Measurements from ENCODE around the gene TLE3.

TLE3 gene

DNA sequence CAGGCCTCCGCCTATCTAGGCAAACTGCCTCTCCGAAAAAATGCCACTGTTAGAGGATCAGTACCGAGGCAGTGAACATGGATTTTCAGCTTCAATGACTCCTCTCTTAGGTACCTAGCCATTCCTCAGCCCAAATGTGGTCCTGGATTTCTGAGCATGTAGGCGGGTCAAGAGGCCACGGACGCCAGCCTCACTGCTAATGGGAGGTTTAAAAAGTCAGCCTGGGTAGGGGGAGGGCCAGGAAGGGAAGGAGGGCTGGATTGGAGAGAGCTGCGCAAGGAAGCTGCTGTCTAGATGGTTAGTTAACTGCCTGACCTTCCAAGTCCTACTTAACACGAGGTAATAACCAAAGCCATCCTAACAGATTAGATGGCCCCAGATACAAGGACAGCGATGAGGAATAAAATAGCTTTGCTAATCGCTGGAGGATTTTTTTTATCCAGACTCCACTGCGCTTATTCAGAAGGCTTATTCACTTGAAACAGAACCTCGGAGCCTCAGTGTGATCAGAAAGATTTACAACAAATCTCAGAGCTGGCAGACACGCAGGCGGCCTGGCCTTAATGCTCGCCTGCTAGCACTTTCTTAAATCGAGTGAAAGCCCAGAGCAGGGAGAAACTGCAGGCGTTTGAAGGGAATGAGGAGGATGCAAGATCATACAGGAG, 34.3 kb downstream of the TLE3 start:
- DNase-seq (ENCODE audit: low read depth in 3 of 3, low spot score in 1 of 3) = no peak

DNA sequence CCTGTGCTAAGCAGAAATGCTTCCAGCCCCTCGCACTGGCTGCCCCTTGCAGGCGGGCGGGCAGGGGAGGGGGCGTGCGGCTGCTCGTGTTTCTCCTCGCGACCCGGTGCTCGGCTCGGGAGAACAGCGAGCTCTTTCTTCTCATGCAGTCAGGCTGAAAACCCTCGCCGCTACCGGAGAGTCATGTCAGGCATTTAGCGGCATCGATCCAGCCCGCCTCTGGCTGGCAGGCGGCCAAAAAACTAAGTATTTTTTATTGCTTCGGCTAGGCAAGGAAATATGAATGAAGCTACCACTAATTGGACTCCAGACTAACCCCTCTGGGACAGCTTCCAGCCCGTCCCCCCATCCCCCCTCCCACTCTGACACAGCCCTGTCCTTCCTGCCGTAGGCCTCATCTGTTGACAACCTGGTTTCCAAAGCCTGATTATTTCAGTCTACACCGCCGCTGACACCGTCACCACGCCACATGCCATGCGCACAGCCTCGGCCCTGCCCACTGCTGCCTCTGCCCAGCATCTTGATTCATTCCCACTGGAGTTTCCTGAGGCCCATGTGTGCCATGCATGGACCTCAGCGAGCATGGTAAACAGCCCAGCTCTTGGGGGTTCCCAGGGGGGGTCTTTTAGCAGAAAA, 35.3 kb downstream of the TLE3 start:
- no peak for DNase-seq (ENCODE audit: low read depth in 3 of 3, low spot score in 1 of 3)

DNA sequence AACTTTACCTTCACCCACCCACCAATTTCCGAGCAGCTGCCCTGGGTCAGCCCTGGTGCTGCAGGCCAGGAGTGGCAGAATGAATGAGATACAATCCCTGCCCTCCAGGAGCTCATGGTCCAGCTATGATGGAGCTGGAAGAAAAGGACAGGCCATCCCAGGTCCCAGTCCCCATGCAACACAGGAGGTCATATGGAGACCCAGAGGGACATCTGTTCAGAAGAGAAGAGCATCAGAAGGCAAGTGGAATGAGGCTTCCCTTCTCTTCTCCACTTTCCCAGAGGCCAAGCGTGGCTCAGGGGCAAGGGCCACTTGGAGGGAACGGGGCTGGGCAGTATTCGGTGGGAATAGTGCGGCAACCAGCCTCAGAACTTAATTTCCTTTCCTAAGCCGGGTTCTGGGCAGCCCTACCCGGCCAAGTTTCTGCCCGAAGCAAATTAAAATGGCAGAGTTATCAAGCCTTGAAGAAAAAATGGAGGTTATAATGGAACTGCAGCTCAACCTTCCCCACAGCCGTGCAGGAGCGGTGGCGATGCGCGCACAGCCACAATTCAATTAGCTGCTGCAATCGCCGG, 35.9 kb downstream of the TLE3 start:
- DNase-seq (ENCODE audit: low read depth in 3 of 3, low spot score in 1 of 3) = no peak

DNA sequence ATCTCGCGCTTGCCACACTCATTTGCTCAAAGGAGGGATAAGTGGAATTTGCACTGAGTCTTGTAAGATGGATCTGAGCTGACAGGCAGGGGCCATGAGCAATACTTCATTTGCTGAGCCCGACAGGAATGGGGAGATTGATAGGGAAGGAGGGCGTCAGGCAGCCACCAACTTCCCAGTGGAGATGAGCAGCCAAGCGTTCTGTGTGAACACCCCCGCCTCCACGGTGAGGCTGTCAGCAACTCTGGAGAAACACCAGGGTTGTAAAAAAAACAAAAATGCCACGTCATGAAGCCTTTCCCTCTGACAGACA, 36.8 kb downstream of the TLE3 start:
- DNase-seq (ENCODE audit: low read depth in 3 of 3, low spot score in 1 of 3) = no peak

DNA sequence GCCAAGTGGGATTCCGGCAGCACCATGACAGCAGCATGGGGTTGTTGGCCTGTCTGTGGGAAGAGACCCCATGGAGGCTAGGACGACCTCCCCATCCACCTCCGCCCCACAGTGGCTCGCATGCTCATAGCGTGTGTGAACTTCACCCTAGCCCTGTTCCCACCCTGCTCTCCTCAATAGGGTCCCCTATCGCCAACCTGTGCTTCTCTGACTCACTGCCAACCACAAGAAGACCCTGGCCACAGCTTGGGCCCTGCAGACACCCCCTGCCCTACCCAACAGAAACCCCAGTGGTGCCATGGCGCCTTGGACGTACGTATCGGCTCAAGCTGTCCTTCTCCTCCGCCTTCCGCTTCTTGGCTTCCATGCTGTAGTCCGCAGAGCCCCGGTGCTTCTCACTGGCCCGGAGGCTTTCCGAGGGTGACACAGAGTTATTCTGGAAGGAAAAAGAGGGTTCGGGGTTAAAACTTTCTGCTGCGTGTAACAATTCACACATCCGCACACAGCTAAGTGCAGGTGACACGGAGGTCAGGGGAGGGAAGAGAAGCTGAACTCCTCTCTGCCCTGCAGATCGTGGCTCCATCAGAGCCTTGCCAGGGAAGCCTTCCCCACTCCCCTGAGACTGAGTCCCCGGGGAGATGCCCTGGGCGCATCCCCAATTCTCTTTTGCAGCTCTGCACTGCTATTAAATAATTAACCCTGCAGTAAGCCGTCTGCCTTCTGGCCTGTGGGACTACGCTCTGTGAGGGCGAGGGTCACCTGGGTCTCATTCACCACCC, 37.3 kb downstream of the TLE3 start:
- DNase-seq (ENCODE audit: low read depth in 3 of 3, low spot score in 1 of 3) = no peak

DNA sequence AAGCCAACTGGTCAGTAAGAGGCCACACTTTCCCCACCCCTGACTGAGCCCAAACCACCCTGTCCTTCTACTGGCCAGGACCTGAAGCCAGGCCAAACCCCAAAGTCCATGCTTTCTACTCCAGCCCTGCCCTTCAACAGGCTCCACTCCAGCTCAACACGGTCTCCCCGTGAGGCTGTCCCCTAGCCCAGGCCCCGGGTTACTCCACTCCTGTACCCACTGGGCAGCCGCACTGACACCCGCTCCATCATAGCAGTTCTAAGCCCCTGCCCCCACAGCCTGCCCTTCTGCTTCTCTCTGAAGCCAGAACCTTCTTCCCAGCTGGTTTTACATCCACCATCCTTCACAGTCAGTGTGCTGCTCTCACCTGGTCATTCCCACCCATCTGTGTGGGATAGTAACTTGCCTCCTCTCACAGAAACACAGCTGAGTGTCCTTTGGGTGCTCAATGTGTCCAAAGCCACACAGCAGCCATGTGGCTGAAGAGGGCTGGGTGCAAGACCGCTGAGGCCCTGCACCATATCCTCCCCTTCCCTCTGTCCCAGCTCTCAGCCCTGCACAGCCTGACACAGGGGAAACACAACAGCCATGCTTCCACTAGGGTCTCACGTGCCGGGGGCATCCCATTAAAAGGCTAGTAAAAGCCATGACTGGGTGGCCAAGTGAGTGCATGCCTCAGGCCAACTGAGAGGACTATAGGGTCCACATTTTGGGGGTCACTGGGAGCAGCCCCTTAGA, 38.1 kb downstream of the TLE3 start:
- no peak for DNase-seq (ENCODE audit: low read depth in 3 of 3, low spot score in 1 of 3)

DNA sequence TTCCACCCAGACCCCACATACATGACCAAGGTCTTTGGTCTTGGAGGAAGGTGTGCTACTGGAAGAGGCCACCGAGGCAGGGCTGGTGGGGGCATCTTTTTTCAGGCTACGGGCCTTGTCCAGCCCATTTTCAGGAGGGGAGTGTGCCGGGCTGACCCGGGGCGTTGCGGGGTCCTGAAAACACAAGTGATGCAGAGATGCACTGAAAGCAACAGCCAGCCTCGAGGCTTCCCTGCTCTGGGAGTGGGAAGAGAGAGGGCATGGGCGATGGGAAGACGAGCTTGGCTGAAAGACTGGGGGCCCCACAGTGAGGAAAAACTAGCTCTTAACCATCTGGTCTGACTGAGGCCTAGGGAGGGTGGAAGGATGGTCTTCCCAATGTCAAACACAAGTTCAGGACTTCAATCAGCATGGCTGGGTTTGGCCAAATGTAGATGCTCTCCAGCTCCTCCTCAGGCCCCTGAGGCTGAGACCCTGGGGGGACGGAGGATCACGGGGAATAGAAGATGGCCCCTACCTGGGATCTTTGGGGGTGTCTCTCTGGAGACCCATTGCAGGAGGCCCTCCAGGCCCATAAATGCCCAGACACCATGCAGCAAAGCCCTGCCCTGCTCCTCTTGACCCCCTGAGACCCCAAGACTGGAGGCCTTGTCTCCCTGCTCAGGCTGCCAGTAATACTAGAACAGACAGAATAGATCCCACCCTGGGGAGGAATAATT, 38.9 kb downstream of the TLE3 start:
- no peak for DNase-seq (ENCODE audit: low read depth in 3 of 3, low spot score in 1 of 3)

DNA sequence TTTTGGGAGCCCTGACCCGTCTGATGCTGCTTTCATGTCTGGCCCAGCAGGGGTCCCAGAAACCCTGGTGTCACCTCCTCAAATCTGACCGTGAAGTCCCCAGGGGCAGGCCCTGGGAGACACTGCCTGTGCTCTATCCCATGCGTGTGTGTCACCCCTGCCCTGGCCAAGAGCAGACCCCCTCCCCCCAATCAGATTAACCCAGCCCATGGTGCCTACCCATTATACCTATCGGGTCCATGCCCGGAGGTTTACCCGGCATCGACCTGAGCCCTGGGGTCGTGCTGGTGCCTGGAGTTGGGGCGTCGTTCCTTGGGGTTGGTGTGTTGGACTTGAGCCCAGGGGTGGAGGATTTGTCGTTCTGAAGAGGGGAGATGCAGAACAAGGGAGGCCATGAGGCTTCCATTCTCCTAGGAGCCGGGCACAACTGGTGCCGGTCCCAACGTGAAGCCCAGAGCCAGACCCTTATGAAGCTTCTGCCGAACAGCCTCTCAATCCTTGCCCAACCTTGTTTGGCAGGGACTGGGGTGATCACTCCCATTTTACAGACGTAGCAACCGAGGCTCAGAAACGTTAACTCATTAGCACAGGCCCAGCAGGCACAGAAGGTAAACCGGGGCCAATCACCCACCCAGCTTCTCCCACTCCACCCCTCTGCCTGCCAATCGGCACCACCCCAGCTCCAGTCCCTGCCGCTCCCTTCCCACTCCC, 39.6 kb downstream of the TLE3 start:
- no peak for DNase-seq (ENCODE audit: low read depth in 3 of 3, low spot score in 1 of 3)

DNA sequence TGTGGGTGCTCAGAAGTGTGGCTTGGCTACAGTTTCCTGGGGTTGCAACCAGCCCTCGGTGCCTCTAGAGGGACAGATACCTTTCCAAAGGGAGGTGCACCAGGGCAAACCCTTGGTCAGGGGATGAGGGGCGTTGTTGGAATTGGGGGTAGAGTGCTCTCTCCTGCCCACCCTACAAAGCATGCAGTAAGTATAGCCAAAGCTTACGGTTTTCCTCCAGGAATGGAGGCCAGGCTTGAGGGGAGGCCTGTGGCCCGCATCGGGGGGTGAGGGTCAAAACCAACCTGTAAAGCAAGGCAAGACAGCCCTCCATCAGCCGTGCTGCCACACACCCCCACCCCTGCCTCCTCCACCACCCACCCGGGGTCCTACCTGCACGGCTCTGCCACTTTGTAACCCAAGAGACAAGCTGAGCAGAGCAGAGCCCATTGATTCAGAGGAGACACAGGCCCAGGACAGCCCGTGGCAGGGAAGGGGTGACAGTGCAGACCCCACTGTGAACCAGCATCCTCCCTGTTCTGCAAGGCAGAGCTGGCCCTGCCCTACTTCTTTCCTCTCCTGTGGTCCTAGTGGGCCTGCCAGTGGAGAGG, 41.5 kb downstream of the TLE3 start:
- no peak for DNase-seq (ENCODE audit: low read depth in 3 of 3, low spot score in 1 of 3)

DNA sequence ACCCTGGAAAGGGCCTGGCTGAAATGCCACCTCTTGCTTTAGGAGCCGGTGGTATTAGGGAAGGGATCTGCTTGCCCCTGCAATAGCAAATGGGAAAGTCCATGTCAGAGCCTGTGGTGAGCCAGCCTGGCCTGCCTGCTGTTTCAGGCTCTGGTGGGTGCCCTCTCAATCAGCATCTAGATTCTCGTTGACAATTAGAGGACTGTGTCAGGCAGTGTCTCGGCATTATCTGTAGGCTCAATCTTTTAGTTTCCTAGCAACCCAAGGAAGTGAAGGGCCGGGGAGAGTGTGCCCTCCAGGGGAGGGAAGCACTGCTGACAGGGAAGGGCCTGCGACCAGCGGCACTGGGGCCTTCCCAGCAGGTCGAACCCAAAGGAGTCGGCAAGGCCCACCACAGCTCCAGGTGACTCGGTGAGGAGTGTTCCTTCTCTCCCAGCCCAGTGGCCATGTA, 42.1 kb downstream of the TLE3 start:
- DNase-seq (ENCODE audit: low read depth in 3 of 3, low spot score in 1 of 3) = no peak

DNA sequence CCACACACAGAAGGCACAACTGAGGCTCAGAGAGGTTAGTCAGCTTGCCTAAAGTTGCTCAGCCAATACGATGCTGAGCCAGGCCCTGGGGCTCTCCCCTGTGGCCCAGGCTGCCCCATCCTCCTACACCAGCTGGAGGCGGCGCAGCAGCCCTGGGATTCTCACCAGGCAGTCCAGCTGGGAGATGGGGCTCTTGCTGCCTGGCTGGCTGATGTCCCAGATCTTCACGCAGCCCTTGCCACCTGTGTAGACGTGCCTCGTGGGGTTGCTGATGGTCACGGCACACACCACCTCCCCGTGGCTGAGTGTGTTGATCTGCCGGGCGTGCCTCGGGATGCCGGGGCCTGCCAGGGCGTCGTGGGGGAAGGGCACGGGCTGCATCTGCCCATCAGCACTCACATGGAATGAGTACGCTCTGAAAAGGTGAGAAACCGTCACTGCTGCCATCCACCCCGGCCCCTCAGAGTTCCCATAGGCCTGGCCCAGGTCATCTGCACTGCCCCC, 42.8 kb downstream of the TLE3 start:
- DNase-seq (ENCODE audit: low read depth in 3 of 3, low spot score in 1 of 3) = no peak

DNA sequence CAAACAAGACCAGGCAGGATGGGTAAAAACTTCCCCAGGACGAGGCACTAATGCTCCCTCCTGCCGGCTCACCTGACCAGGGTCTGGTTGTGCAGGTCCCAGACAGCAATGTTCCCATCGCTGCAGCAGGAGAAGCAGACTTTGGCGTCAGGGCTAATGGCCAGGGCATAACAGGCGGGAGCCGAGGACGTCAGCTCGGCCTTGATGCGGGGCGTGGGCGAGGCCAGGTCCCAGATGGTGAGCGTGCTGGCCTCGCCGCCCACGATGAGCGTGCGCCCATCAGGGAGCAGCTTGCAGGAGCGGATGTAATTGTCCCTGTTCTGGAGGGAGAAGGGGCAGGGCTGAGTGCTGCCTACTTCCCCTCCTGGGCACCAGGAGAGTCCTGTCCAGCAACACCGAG, 43.4 kb downstream of the TLE3 start:
- DNase-seq (ENCODE audit: low read depth in 3 of 3, low spot score in 1 of 3) = no peak

DNA sequence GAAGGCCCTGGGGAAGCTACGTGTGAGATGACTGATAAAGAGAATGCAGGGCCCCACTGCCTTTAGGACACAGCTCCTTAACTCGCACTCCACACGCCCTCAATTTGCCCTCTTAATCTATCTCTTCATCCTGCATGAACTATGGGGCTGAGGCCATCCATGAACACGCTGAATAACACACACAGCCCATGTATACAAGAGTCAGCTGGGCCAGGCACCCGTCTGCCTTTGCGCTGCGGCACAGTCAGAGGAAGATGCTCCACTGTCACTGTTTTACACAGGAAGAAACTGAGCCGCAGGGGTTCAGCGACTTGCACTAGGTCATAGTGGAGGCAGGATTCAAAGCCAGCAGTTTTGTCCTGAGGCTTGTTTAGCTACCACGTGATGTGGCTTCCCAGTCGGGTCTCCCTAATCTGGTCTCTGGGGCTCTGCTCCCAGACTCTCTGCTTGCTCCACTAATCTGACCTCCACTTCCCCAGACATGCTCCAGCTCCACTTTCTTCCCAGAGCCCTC, 43.9 kb downstream of the TLE3 start:
- no peak for DNase-seq (ENCODE audit: low read depth in 3 of 3, low spot score in 1 of 3)

DNA sequence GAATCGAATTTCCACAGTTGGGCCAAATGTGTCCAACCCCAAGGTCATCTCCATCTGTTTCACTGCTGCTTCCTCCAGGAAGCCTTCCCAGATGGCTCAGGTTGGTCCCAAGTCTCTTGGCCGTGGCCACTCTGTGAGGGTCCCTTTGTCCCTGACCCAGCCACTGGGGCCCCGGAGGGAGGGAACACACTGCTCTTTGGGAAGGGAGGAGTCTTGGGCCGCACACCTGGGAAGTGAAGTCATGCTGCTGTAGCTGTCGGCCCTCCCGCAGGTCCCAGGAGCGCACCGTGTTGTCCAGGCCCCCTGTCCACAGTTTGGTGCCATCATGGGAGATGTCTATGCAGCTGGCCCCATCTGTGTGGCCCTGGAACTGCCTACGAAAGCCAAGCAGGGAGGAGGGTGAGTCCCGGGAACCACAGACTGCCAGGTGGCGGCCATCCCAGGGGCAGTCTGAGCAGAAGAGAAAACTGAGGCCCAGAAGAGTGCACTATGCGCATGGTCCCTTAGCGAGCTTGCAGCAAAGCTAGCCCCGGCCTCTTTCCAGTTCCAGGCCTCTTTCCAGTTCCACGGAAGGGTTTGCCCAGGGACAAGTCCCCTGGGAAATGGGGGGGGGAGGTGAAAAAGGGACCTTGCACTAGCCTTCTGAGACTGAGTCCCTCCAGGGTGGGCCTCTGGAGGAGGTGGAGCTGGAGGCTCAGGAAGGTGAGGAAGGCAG, 44.6 kb downstream of the TLE3 start:
- no peak for DNase-seq (ENCODE audit: low read depth in 3 of 3, low spot score in 1 of 3)

DNA sequence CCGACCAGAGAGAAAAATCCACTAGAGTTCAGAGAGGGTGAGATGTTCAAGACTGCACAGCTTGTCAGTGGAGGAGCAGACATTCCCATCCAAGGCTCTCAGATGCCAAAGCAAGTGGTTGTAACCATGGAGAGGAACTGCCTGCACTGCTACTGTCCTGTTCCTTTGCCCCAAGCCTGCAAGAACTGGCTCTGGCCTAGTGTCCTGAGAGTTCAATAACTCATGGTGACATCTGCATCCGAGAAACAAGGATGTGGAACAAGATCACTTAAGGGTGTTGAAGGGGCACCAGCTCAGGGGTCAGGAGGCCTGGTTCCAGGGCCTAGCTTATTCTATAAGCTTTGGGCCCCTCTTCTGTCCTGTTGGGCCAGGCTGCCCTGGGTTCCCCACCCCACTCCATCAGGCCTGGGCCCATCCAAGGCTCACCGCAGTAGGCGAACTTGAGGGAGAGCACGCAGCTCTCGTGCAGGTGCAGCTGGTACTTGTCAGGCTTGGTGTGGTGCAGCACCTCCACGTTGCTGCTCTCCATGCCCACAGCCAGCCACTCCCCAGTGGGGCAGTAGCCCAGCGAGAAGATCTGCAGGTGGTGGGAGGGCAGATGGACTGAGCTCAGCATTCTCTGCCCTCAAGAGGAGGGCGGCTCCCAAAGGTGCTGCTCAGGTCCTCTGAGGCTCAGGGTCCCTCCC, 45.6 kb downstream of the TLE3 start:
- no peak for DNase-seq (ENCODE audit: low read depth in 3 of 3, low spot score in 1 of 3)

DNA sequence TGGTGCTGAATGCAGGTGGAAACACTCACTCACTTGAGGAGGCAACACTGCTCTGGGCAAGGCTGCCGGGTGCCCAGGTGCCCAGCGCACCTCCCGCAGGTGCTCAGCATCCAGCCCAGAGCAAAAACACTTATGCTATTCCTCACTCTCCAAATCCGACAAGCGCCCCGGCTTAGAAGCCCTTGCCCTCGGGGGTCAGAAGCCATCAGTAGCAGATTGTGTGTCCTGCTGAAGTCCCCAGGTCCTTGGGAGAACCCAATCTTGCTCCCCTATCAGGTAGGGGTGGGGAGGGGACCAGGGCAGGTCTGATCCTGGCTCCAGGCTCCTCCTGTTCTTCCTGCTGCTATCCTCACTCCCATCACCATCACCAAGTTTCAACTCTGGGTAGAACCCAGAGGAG, 46.7 kb downstream of the TLE3 start:
- DNase-seq (ENCODE audit: low read depth in 3 of 3, low spot score in 1 of 3) = no peak

DNA sequence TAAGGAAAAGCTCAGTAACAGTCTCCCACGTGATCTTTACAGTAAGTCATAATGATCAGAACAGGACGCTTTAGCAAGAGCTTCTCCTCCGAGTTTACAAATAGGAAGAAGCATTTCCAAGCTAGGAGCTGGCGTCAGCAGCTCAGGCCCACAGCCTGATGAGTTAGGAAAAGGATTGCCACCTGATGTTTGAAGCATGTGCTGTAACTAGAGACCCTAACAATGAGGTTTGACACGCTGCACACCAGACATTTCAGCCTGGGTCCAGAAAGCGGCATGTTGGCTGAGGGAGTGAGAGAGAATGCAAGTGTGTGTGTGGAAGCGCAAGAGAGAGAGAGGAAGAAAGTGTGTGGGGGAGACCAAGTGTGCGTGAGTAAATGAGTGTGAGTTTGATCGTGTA, 47.3 kb downstream of the TLE3 start:
- no peak for DNase-seq (ENCODE audit: low read depth in 3 of 3, low spot score in 1 of 3)

DNA sequence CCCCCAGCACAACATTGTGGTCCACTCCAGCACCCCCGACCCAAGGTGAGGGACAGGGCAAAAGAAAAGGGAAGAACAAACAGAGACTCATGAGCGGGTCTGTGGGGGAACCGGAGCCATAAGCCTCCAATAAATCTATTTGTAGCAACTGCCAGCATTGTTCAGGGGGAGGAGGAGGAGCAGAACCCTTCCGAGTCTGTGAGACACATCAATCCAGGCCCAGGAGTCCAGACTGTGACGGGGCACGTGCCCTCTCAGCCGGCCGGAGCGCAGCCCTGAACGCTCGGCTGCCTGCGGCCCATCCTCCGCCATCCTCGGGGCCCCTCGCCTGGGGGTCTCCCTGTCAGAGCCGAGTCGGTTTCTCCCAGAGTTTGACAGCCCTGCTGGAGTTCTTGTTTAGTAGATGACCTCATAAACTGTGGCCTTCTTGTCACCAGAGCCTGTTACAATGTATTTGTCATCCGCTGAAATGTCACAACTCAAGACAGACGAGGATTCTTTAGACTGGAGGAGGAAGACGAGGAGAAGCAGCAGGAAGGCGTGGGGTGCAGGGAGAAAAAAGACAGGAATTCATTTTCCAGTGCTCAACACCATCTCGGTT, 47.9 kb downstream of the TLE3 start:
- no peak for DNase-seq (ENCODE audit: low read depth in 3 of 3, low spot score in 1 of 3)

Measured in stimulated activated CD4-positive, alpha-beta T cell treated with anti-CD3 and anti-CD28 coated beads, TNF-alpha, amount 100 ng/mL, for 1 hour (primary cell).